NCI-H2029 (cell line): ENCODE measurements around the gene TMCC1.
A peak's percentile ranks its signal among the peaks of the same experiment; 100 is the strongest.
"Not testable (repeated sequence)": the region's sequence is repeated elsewhere in the genome, so short reads cannot be mapped to it uniquely, and the experiment has no call there.

Experiments used
- DNase-seq: peaks from one replicate; lab custom pipeline; 2025; lab: John Stamatoyannopoulos, UW

TMCC1 gene

GRCh38 chr3:129893581-129894070 lies at the start of gene TMCC1:
Gene TMCC1 (minus strand): TSS chr3:129893711.
- peak; percentile 70 for DNase-seq

GRCh38 chr3:129943020-129943419 lies 49.5 kb upstream of the TMCC1 start:
- DNase-seq = no peak

GRCh38 chr3:129942296-129942695 lies 48.8 kb upstream of the TMCC1 start:
- DNase-seq = peak; percentile 12

GRCh38 chr3:129940086-129940485 lies 46.6 kb upstream of the TMCC1 start:
- DNase-seq = no peak

GRCh38 chr3:129938140-129938930 lies 44.8 kb upstream of the TMCC1 start:
- DNase-seq = no peak

- DNase-seq = no peak
Observed at GRCh38 chr3:129937717-129938116, 44.2 kb upstream of the TMCC1 start.

- peak; percentile 44 for DNase-seq
Observed at GRCh38 chr3:129936757-129937156, 43.2 kb upstream of the TMCC1 start.

- DNase-seq = no peak
Observed at GRCh38 chr3:129934234-129935123, 41.0 kb upstream of the TMCC1 start.

GRCh38 chr3:129933471-129933870 lies 40.0 kb upstream of the TMCC1 start:
- DNase-seq = no peak

- no peak for DNase-seq
Observed at GRCh38 chr3:129929383-129929782, 35.9 kb upstream of the TMCC1 start.

GRCh38 chr3:129927072-129927471 lies 33.6 kb upstream of the TMCC1 start:
- DNase-seq = no peak

GRCh38 chr3:129919806-129920205 lies 26.3 kb upstream of the TMCC1 start:
- no peak for DNase-seq

- DNase-seq = no peak
Observed at GRCh38 chr3:129919357-129919756, 25.8 kb upstream of the TMCC1 start.

- no peak for DNase-seq
Observed at GRCh38 chr3:129918461-129918860, 24.9 kb upstream of the TMCC1 start.

GRCh38 chr3:129917423-129918007 lies 24.0 kb upstream of the TMCC1 start:
- no peak for DNase-seq

GRCh38 chr3:129913618-129914017 lies 20.1 kb upstream of the TMCC1 start:
- no peak for DNase-seq

GRCh38 chr3:129911261-129911861 lies 17.9 kb upstream of the TMCC1 start:
- no peak for DNase-seq

- DNase-seq = not testable (repeated sequence)
Observed at GRCh38 chr3:129909235-129909634, 15.7 kb upstream of the TMCC1 start.

GRCh38 chr3:129908417-129908816 lies 14.9 kb upstream of the TMCC1 start:
- no peak for DNase-seq

GRCh38 chr3:129901272-129901671 lies 7.8 kb upstream of the TMCC1 start:
- not testable (repeated sequence) for DNase-seq

- no peak for DNase-seq
Observed at GRCh38 chr3:129897026-129897425, 3.5 kb upstream of the TMCC1 start.
